PC-3 (cell line): ENCODE data around the gene C3orf70. TPM values are rescaled to one million over a fixed set of nuclear protein-coding genes. Genes with fewer than 3 reads are reported as not detected.

Experiments
- ATAC-seq: fragments of 200-7000 bp; cut with Tn5 transposase; 2 replicates; pipeline ENCODE4 v1.9.1; 2020; ENCODE audit warnings: mild to moderate bottlenecking, moderate library complexity
- BruUV-seq: library from RNA; stranded (reverse); fragments of 400-500 nt; replicated peaks from 2 replicates; lab custom pipeline; 2021; lab: Mats Ljungman, UMichigan
- CTCF ChIA-PET: fragments of 300-600 bp; sonication (Branson Sonifier 250); formaldehyde crosslinking; loops from one replicate; lab custom pipeline; 2022; ENCODE audit warnings: antibody characterized with exemption; lab: Charles Lee
- POLR2A ChIA-PET: fragments of 300-600 bp; sonication (Branson Sonifier 250); formaldehyde crosslinking; loops from one replicate; lab custom pipeline; 2022; ENCODE audit warnings: antibody characterized with exemption; ENCODE audit not compliant: unreplicated experiment; lab: Charles Lee
- DNase-seq: peaks from one replicate; pipeline ENCODE4 v3.0.0-alpha.2; 2015
- H2AFZ ChIP-seq: fragments of 300-600 bp; sonication (generic); 2 replicates; pipeline ENCODE4 v1.6.0; 2016; ENCODE audit warnings: antibody characterized with exemption, low read length
- H3F3A ChIP-seq: fragments of 300-600 bp; sonication (generic); one replicate; pipeline ENCODE4 v1.6.0; 2017; ENCODE audit warnings: antibody characterized with exemption, low read length, control low read depth, mild to moderate bottlenecking; ENCODE audit not compliant: unreplicated experiment
- H3K27ac ChIP-seq: fragments of 300-600 bp; sonication (generic); 2 replicates; pipeline ENCODE4 v1.5.1; 2016; ENCODE audit warnings: mild to moderate bottlenecking, low read length
- H3K27me3 ChIP-seq: fragments of 300-600 bp; sonication (generic); 2 replicates; pipeline ENCODE4 v1.6.1; 2016; ENCODE audit warnings: low read length, mixed read lengths
- H3K36me3 ChIP-seq: fragments of 300-600 bp; sonication (generic); 2 replicates; pipeline ENCODE4 v1.6.1; 2016; ENCODE audit warnings: low read depth, mixed run types, low read length, mixed read lengths
- H3K4me1 ChIP-seq: fragments of 300-600 bp; sonication (generic); 2 replicates; pipeline ENCODE4 v1.5.1; 2016; ENCODE audit warnings: low read length; ENCODE audit not compliant: insufficient read depth
- H3K4me2 ChIP-seq: fragments of 300-600 bp; sonication (generic); 2 replicates; pipeline ENCODE4 v1.6.0; 2016; ENCODE audit warnings: low read length
- H3K4me3 ChIP-seq: fragments of 300-600 bp; sonication (generic); 2 replicates; pipeline ENCODE4 v1.5.1; 2016; ENCODE audit warnings: mild to moderate bottlenecking, low read length, mixed read lengths
- H3K79me2 ChIP-seq: fragments of 300-600 bp; sonication (generic); 2 replicates; pipeline ENCODE4 v1.6.1; 2017; ENCODE audit warnings: low read length, mixed read lengths
- H3K9ac ChIP-seq: fragments of 300-600 bp; sonication (generic); 2 replicates; pipeline ENCODE4 v1.6.0; 2016; ENCODE audit warnings: mild to moderate bottlenecking, low read length
- H3K9me2 ChIP-seq: fragments of 300-600 bp; sonication (generic); replicated peaks from 2 replicates; pipeline ENCODE4 v1.6.1; 2016; ENCODE audit warnings: mixed run types, low read length, mixed read lengths
- H3K9me3 ChIP-seq: fragments of 300-600 bp; sonication (generic); 2 replicates; pipeline ENCODE4 v1.6.1; 2016; ENCODE audit warnings: low read length, mixed read lengths
- H4K20me1 ChIP-seq: fragments of 300-600 bp; sonication (generic); 2 replicates; pipeline ENCODE4 v1.6.1; 2016; ENCODE audit warnings: low read length, mixed read lengths
- CTCF ChIP-seq: fragments of 300-600 bp; sonication (generic); conservative IDR thresholded peaks from 2 replicates; pipeline ENCODE4 v1.5.1; 2017; ENCODE audit warnings: antibody characterized with exemption, low read depth, mild to moderate bottlenecking, low read length
- EZH2 ChIP-seq: fragments of 300-600 bp; sonication (generic); IDR thresholded peaks from one replicate; pipeline ENCODE4 v1.6.1; 2017; ENCODE audit warnings: antibody characterized with exemption, mild to moderate bottlenecking, low read length; ENCODE audit not compliant: unreplicated experiment
- EZH2phosphoT487 ChIP-seq: fragments of 300-600 bp; sonication (generic); IDR thresholded peaks from 2 replicates; pipeline ENCODE4 v1.6.1; 2018; ENCODE audit warnings: mild to moderate bottlenecking, antibody characterized with exemption, low read length, borderline replicate concordance
- intact Hi-C: fragments of 100-400 bp; cut with micrococcal nuclease; formaldehyde crosslinking; loops from 2 replicates; pipeline ENCODE4 v1.9.0; 2023
- total RNA-seq: library from RNA; depleted of rRNA; stranded (reverse); fragments of >200 nt; gene quantifications from 2 replicates; pipeline ENCODE4 v1.2.3, GENCODE V29; 2014

The C3orf70 gene
- total RNA-seq, 1 experiment from 2014 or later = not detected

GRCh38 chr3:185058796-185059195 lies 94.1 kb downstream of the C3orf70 start:
- TF ChIP-seq EZH2phosphoT487 (no peak), EZH2 (no peak), CTCF (no peak)
- no peaks in the 10 kb centered on the region for H3K9me3 ChIP-seq
- intact Hi-C loops = no loop called here
- H3K4me3 ChIP-seq = no peak overlapping the region
- no peaks in the 10 kb centered on the region for H3K9me2 ChIP-seq
- no peak overlapping the region for H3K27ac ChIP-seq
- POLR2A ChIA-PET = no interaction called here
- peaks cover 5% of the 10 kb centered on the region; the same call in 1 of the 2 replicates for H3K36me3 ChIP-seq
- no peak overlapping the region for H3K9ac ChIP-seq
- no peaks in the 10 kb centered on the region for H3K4me1 ChIP-seq
- H3F3A ChIP-seq = no peaks in the 10 kb centered on the region
- H3K27me3 ChIP-seq = no peaks in the 10 kb centered on the region
- BruUV-seq = no TSS peak
- H3K4me2 ChIP-seq = no peak overlapping the region
- no peaks in the 10 kb centered on the region for H3K79me2 ChIP-seq
- CTCF ChIA-PET = no interaction called here
- ATAC-seq (no peak), DNase-seq (no peak)
- no peak overlapping the region for H2AFZ ChIP-seq
- H4K20me1 ChIP-seq = no peaks in the 10 kb centered on the region

- Histone ChIP-seq H3K4me1 (no peaks in the 10 kb centered on the region), H3K79me2 (no peaks in the 10 kb centered on the region), H3F3A (no peaks in the 10 kb centered on the region), H2AFZ (no peak overlapping the region), H3K36me3 (peaks cover 8% of the 10 kb centered on the region; the same call in 1 of the 2 replicates), H3K4me2 (no peak overlapping the region), H3K27ac (no peak overlapping the region), H3K9ac (no peak overlapping the region), H4K20me1 (no peaks in the 10 kb centered on the region), H3K9me2 (no peaks in the 10 kb centered on the region), H3K27me3 (no peaks in the 10 kb centered on the region), H3K4me3 (no peak overlapping the region), H3K9me3 (no peaks in the 10 kb centered on the region)
- DNase-seq (no peak), ATAC-seq (no peak)
- POLR2A ChIA-PET = no interaction called here
- CTCF ChIA-PET = no interaction called here
- BruUV-seq = no TSS peak
- intact Hi-C loops = no loop called here
- TF ChIP-seq EZH2phosphoT487 = no peak
- TF ChIP-seq CTCF = no peak
- TF ChIP-seq EZH2 = no peak
These were observed 95.0 kb downstream of the C3orf70 start for GRCh38 chr3:185057829-185058228.

GRCh38 chr3:185056908-185057307 lies 96.0 kb downstream of the C3orf70 start:
- no peak overlapping the region for H3K9ac ChIP-seq
- intact Hi-C loops = no loop called here
- H3K4me1 ChIP-seq = no peaks in the 10 kb centered on the region
- H3K4me2 ChIP-seq = no peak overlapping the region
- no peak for TF ChIP-seq EZH2
- TF ChIP-seq CTCF = no peak
- TF ChIP-seq EZH2phosphoT487 = no peak
- no peaks in the 10 kb centered on the region for H3F3A ChIP-seq
- no peak for ATAC-seq
- no peak overlapping the region for H3K27ac ChIP-seq
- no peaks in the 10 kb centered on the region for H3K9me3 ChIP-seq
- no peaks in the 10 kb centered on the region for H3K79me2 ChIP-seq
- H3K9me2 ChIP-seq = no peaks in the 10 kb centered on the region
- no peak overlapping the region for H3K4me3 ChIP-seq
- H4K20me1 ChIP-seq = no peaks in the 10 kb centered on the region
- no peak overlapping the region for H2AFZ ChIP-seq
- H3K36me3 ChIP-seq = peaks cover 8% of the 10 kb centered on the region; the same call in 1 of the 2 replicates
- CTCF ChIA-PET = no interaction called here
- DNase-seq = no peak
- TSS peak; percentile 13 for BruUV-seq
- POLR2A ChIA-PET = no interaction called here
- H3K27me3 ChIP-seq = no peaks in the 10 kb centered on the region
